ENCODE measurements around the gene CRYAA.
"Not testable (repeated sequence)": the region's sequence is repeated elsewhere in the genome, so short reads cannot be mapped to it uniquely, and the experiment has no call there.

- not testable (repeated sequence) for TF ChIP-seq CTCF, POLR2A, POLR2AphosphoS5 (IDR thresholded peaks at IDR 0.05)
These were observed 3.1 kb upstream of the CRYAA start for GRCh38 chr21:43165734-43166133.

All from prostate gland (tissue), 2 donors.